IMR-90 (cell line): ENCODE data around the gene INSL6. TPM values are rescaled to one million over a fixed set of nuclear protein-coding genes. Genes with fewer than 3 reads are reported as not detected.
A peak's percentile ranks its signal among the peaks of the same experiment; 100 is the strongest.

Experiments
- ATAC-seq: fragments of 200-7000 bp; cut with Tn5 transposase; 2 replicates; pipeline ENCODE4 v1.9.1; 2020; ENCODE audit warnings: low read depth, mild to moderate bottlenecking, moderate library complexity
- BruUV-seq: library from RNA; stranded (reverse); fragments of 400-500 nt; replicated peaks from 2 replicates; lab custom pipeline; 2021; lab: Mats Ljungman, UMichigan
- CTCF ChIA-PET: fragments of 300-600 bp; formaldehyde crosslinking; extraction: SDS; loops from one replicate; lab custom pipeline; 2021; ENCODE audit warnings: antibody characterized with exemption; lab: Yijun Ruan, JAX
- POLR2A ChIA-PET: fragments of 300-600 bp; sonication (Branson Sonifier 250); formaldehyde crosslinking; loops from one replicate; lab custom pipeline; 2022; ENCODE audit warnings: antibody characterized with exemption; ENCODE audit not compliant: unreplicated experiment; lab: Charles Lee
- DNase-seq: peaks from one replicate; pipeline ENCODE4 v3.0.0; 2013
- H2AFZ ChIP-seq: replicated peaks from 2 replicates; pipeline ENCODE3; 2013; ENCODE audit warnings: low read length, mild to moderate bottlenecking; ENCODE audit not compliant: poor library complexity
- H2AK5ac ChIP-seq: 2 replicates; pipeline ENCODE4 v1.6.1; 2013; ENCODE audit warnings: low read depth, low read length, inconsistent platforms
- H2AK9ac ChIP-seq: replicated peaks from 2 replicates; pipeline ENCODE3; 2013; ENCODE audit warnings: mild to moderate bottlenecking, low read depth, low read length, moderate library complexity; ENCODE audit not compliant: poor library complexity
- H2BK120ac ChIP-seq: 2 replicates; pipeline ENCODE4 v1.6.1; 2013; ENCODE audit warnings: low read depth, low read length, inconsistent platforms
- H2BK15ac ChIP-seq: 3 replicates; pipeline ENCODE4 v1.6.1; 2013; ENCODE audit warnings: low read depth, low read length, inconsistent platforms
- H2BK20ac ChIP-seq: 2 replicates; pipeline ENCODE4 v1.6.1; 2013; ENCODE audit warnings: low read depth, mild to moderate bottlenecking, inconsistent platforms, low read length, moderate library complexity
- H2BK5ac ChIP-seq: 2 replicates; pipeline ENCODE4 v1.6.1; 2013; ENCODE audit warnings: mild to moderate bottlenecking, low read depth, low read length, inconsistent platforms; ENCODE audit not compliant: poor library complexity, severe bottlenecking
- H3K14ac ChIP-seq: replicated peaks from 2 replicates; pipeline ENCODE4 v1.6.1; 2013; ENCODE audit warnings: low read depth, low read length, inconsistent platforms
- H3K18ac ChIP-seq: 2 replicates; pipeline ENCODE4 v1.6.1; 2013; ENCODE audit warnings: low read depth, low read length, control low read depth
- H3K23ac ChIP-seq: 2 replicates; pipeline ENCODE4 v1.6.1; 2013; ENCODE audit warnings: low read depth, low read length, inconsistent platforms
- H3K27ac ChIP-seq: 2 replicates; pipeline ENCODE4 v1.5.1; 2013; ENCODE audit warnings: mild to moderate bottlenecking, control low read depth, low read length; ENCODE audit not compliant: insufficient read depth
- H3K27me3 ChIP-seq: 2 replicates; pipeline ENCODE4 v1.6.1; 2013; ENCODE audit warnings: low read length; ENCODE audit not compliant: control insufficient read depth, insufficient read depth
- H3K36me3 ChIP-seq: 2 replicates; pipeline ENCODE4 v1.6.1; 2013; ENCODE audit warnings: low read length, mixed read lengths; ENCODE audit not compliant: control insufficient read depth, insufficient read depth
- H3K4ac ChIP-seq: 2 replicates; pipeline ENCODE4 v1.6.1; 2013; ENCODE audit warnings: low read depth, low read length, inconsistent platforms
- H3K4me1 ChIP-seq: 2 replicates; pipeline ENCODE4 v1.6.1; 2013; ENCODE audit warnings: low read length, mixed read lengths; ENCODE audit not compliant: control insufficient read depth, insufficient read depth
- H3K4me2 ChIP-seq: 2 replicates; pipeline ENCODE4 v1.6.1; 2013; ENCODE audit warnings: low read depth, mild to moderate bottlenecking, control low read depth, low read length, moderate library complexity
- H3K4me3 ChIP-seq: 2 replicates; pipeline ENCODE4 v1.5.1; 2013; ENCODE audit warnings: low read depth, mild to moderate bottlenecking, control low read depth, low read length, moderate library complexity; ENCODE audit not compliant: insufficient read depth
- H3K56ac ChIP-seq: 2 replicates; pipeline ENCODE4 v1.6.1; 2013; ENCODE audit warnings: low read length, inconsistent platforms; ENCODE audit not compliant: insufficient read depth; ENCODE audit errors: extremely low read depth
- H3K79me1 ChIP-seq, 2 experiments: 2 replicates each; pipeline ENCODE4 v1.6.1; 2013; ENCODE audit warnings: low read length in 2 of 2, inconsistent platforms in 1 of 2, low read depth in 1 of 2
- H3K9ac ChIP-seq: 2 replicates; pipeline ENCODE4 v1.6.1; 2013; ENCODE audit warnings: low read depth, low read length, control low read depth
- H3K9me1 ChIP-seq: 2 replicates; pipeline ENCODE4 v1.6.1; 2013; ENCODE audit warnings: low read length, inconsistent platforms; ENCODE audit not compliant: insufficient read depth
- H3K9me3 ChIP-seq: 2 replicates; pipeline ENCODE4 v1.6.1; 2013; ENCODE audit warnings: low read length; ENCODE audit not compliant: control insufficient read depth, insufficient read depth
- H4K20me1 ChIP-seq: 2 replicates; pipeline ENCODE4 v1.6.1; 2013; ENCODE audit warnings: low read length, inconsistent platforms; ENCODE audit not compliant: insufficient read depth
- H4K5ac ChIP-seq: 2 replicates; pipeline ENCODE4 v1.6.1; 2013; ENCODE audit warnings: mild to moderate bottlenecking, low read depth, low read length, control low read depth
- H4K8ac ChIP-seq, 2 experiments: 2 replicates each; pipeline ENCODE4 v1.6.1; 2013; ENCODE audit warnings: low read depth in 2 of 2, low read length in 2 of 2, control low read depth in 1 of 2, inconsistent platforms in 1 of 2
- H4K91ac ChIP-seq: 2 replicates; pipeline ENCODE4 v1.6.1; 2013; ENCODE audit warnings: low read depth, low read length, inconsistent platforms; ENCODE audit not compliant: insufficient read depth
- CEBPB ChIP-seq: IDR thresholded peaks from 2 replicates; pipeline ENCODE4 v1.6.1; 2012; ENCODE audit warnings: low read depth, low read length, improper control_type of control experiment
- CHD1 ChIP-seq: IDR thresholded peaks from 2 replicates; pipeline ENCODE4 v1.6.1; 2012; ENCODE audit warnings: low read depth, low read length, improper control_type of control experiment
- MAZ ChIP-seq: IDR thresholded peaks from 2 replicates; pipeline ENCODE4 v1.6.1; 2012; ENCODE audit warnings: low read depth, mild to moderate bottlenecking, low read length, improper control_type of control experiment, moderate library complexity, borderline replicate concordance
- WGBS, 2 experiments: methylation state at CpG; one replicate each; pipeline versions ENCODE4 v1.1.5 to v1.1.7; 2013; ENCODE audit warnings: missing lambda C conversion rate in 2 of 2; ENCODE audit not compliant: insufficient read length in 1 of 2; ENCODE audit errors: extremely low coverage in 2 of 2; 5-methylcytosine and 5-hydroxymethylcytosine counted together
- dilution Hi-C: fragments of 300-500 bp; cut with HindIII; formaldehyde crosslinking; loops from one replicate; pipeline ENCODE4 v1.14.3; 2018; ENCODE audit warnings: low sequenced_read_pairs; ENCODE audit not compliant: unreplicated experiment
- in situ Hi-C: fragments of 300-500 bp; cut with MboI; formaldehyde crosslinking; loops from 3 replicates; pipeline ENCODE4 v1.14.3; 2019; ENCODE audit warnings: low sequenced_read_pairs, inconsistent platforms, mixed read lengths
- intact Hi-C: fragments of 100-400 bp; cut with micrococcal nuclease; formaldehyde crosslinking; loops from 2 replicates; pipeline ENCODE4 v1.10.0; 2022
- polyA plus RNA-seq, 3 experiments: library from polyadenylated mRNA; depleted of rRNA; stranded (reverse); fragments of >200 nt; gene quantifications; 2 replicates each; pipeline ENCODE4 v1.2.3, GENCODE V29; 2012; ENCODE audit warnings: low replicate concordance in 1 of 3
- total RNA-seq: library from RNA; depleted of rRNA; stranded (reverse); fragments of >200 nt; gene quantifications from 2 replicates; pipeline ENCODE4 v1.2.3, GENCODE V29; 2012

The INSL6 gene
- total and polyA plus RNA-seq, 2 of the 4 experiments (the other 2 are of a cell fraction): not detected

DNA sequence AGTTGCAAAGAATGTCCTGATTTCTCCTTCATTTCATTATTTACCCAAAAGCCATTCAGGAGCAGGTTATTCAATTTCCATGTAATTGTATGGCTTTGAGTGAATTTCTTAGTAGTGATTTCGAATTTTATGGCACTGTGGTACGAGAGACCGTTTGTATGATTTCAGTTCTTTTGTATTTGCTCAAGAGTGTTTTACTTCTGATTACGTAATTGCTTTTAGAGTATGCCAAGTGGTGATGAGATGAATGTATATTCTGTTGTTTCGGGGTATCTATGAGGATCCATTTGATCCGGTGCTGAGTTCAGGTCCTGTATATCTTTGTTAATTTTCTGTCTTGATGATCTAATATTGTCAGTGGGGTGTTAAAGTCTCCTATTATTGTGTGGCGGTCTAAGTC, 41.2 kb downstream of the INSL6 start:
- Histone ChIP-seq H2AK9ac (no peak overlapping the region), H2AK5ac (no peak overlapping the region), H3K4ac (no peak overlapping the region), H3K9ac (no peak overlapping the region), H2AFZ (no peak overlapping the region), H2BK15ac (no peak overlapping the region), H3K14ac (no peak overlapping the region), H3K4me2 (no peak overlapping the region), H2BK120ac (no peak overlapping the region), H4K8ac (no peak overlapping the region), H3K4me3 (no peak overlapping the region), H3K79me1 (no peaks in the 10 kb centered on the region), H3K36me3 (peaks cover 4% of the 10 kb centered on the region; the same call in 1 of the 2 replicates), H2BK5ac (no peak overlapping the region), H3K18ac (no peak overlapping the region), H2BK20ac (no peak overlapping the region), H4K20me1 (no peaks in the 10 kb centered on the region), H4K91ac (no peak overlapping the region), H3K27me3 (no peaks in the 10 kb centered on the region), H3K23ac (no peak overlapping the region), H4K5ac (no peak overlapping the region), H3K56ac (no peak overlapping the region), H3K9me1 (no peaks in the 10 kb centered on the region), H3K27ac (no peak overlapping the region), H3K9me3 (no peaks in the 10 kb centered on the region), H3K4me1 (no peaks in the 10 kb centered on the region)
- ChIA-PET POLR2A (no interaction called here), CTCF (interaction anchor here (0.7 kb wide), 1 partner anchor 32 kb away, joined by 3 read pairs; no protein-coding TSS in a partner anchor)
- WGBS, 2 experiments: 92% methylated on average over 2 of the region's 7 CpGs; no CpG with 5 or more reads in 1 of the 2 experiments
- TF ChIP-seq MAZ: no peak
- no peak for TF ChIP-seq CHD1
- TF ChIP-seq CEBPB: peak; percentile 57
- in situ Hi-C loops: no loop called here
- BruUV-seq: no TSS peak
- intact Hi-C loops: no loop called here
- ATAC-seq: no peak
- dilution Hi-C loops: no loop called here
- DNase-seq: no peak
